ENCODE measurements around the gene DCDC1. TPM values are rescaled to one million over a fixed set of nuclear protein-coding genes. Genes with fewer than 3 reads are reported as not detected.

The DCDC1 gene
- total RNA-seq, 1 donor from 2014 or later, result not detected

DNA sequence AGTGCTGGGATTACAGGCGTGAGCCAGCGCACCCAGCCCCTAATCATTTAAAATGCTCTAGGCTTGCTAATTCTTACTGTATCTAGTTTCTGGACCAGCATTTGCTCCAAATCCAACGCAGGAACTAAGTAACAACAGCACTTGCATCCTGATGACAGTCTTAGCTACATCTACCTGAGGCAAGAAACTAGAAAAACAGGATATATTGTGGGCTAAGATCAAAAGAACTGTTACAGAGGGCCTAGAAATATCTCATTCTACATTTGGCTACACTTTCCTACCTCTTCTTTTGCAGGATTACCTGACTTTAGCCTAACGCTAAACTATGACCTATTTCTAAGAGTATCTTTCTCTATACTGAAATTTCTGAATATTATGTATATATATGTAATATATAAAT is 7.8 kb downstream of the DCDC1 start:
- no peak for ATAC-seq (ENCODE audit: low read depth)
- H3K27ac Mint-ChIP-seq, result no peak overlapping the region
- no peak for DNase-seq

DNA sequence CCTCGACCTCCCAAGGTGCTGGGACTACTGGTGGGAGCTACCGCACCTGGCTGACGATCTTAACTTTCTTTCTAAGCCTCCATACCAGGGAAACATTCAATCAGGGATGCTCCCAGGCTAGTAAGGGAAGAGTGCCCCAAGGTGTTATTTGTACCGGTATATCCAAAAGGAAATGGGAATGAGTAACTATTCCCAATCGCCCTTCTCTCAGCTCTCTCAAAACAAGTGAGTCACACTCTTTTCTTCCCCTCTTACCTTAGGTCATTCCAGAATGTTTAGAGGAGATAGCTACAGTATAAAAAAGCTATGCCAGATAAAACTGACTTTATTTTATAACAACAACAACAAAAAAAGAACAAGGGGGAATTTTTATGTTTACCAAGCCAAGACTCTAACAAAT is 13.7 kb downstream of the DCDC1 start:
- CTCF ChIA-PET, result no interaction called here
- Mint-ChIP-seq H3K4me1 (no peaks in the 10 kb centered on the region), H3K36me3 (ENCODE audit: low read depth) (no peaks in the 10 kb centered on the region), H3K9me3 (no peaks in the 10 kb centered on the region), H3K27ac (no peak overlapping the region), H3K4me3 (no peak overlapping the region), H3K27me3 (peaks cover 19% of the 10 kb centered on the region)
- DNase-seq, result no peak
- intact Hi-C loops (cut with micrococcal nuclease), result no loop called here
- ATAC-seq (ENCODE audit: low read depth), result no peak
- no peak for TF ChIP-seq CTCF (IDR thresholded peaks at IDR 0.05)
- POLR2A ChIA-PET, result no interaction called here

More for the DNA sequence above, 7.8 kb downstream of the DCDC1 start:
- ChIA-PET POLR2A (no interaction called here), CTCF (no interaction called here)
- peaks cover 7% of the 10 kb centered on the region for H3K4me1 Mint-ChIP-seq
- no peaks in the 10 kb centered on the region for H3K36me3 Mint-ChIP-seq (ENCODE audit: low read depth)
- no peak overlapping the region for H3K4me3 Mint-ChIP-seq
- H3K27me3 Mint-ChIP-seq, result peaks cover 16% of the 10 kb centered on the region
- no peaks in the 10 kb centered on the region for H3K9me3 Mint-ChIP-seq
- TF ChIP-seq CTCF (IDR thresholded peaks at IDR 0.05), result no peak
- intact Hi-C loops (cut with micrococcal nuclease), result loop anchor here (10.0 kb wide), 1 partner anchor 453 kb away; the partner anchor contains the start of gene PAX6

DNA sequence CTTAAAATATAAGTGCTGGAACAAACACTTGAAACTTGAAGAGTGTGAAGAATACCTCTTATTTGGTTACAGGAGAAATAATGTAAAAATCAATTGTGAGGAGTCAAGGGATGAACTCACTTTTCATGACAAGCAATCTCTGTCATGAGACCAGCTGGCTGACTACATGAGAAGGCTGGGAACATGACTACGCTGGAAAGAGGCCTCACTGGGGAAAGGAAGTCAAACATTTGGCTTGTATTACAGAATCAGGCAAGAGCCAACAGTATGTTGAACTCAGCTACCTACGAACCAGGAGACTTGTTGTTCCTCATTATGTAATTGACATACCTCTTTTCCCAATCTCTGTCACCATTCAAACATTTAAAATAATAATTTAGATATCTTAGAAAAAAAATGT is 14.4 kb downstream of the DCDC1 start:
- TF ChIP-seq CTCF (IDR thresholded peaks at IDR 0.05), result no peak
- H3K27me3 Mint-ChIP-seq, result peaks cover 15% of the 10 kb centered on the region
- POLR2A ChIA-PET, result no interaction called here
- no peak overlapping the region for H3K27ac Mint-ChIP-seq
- ATAC-seq (ENCODE audit: low read depth), result no peak
- H3K9me3 Mint-ChIP-seq, result no peaks in the 10 kb centered on the region
- no peaks in the 10 kb centered on the region for H3K36me3 Mint-ChIP-seq (ENCODE audit: low read depth)
- intact Hi-C loops (cut with micrococcal nuclease), result no loop called here
- H3K4me1 Mint-ChIP-seq, result no peaks in the 10 kb centered on the region
- H3K4me3 Mint-ChIP-seq, result no peak overlapping the region
- CTCF ChIA-PET, result no interaction called here
- DNase-seq, result no peak

DNA sequence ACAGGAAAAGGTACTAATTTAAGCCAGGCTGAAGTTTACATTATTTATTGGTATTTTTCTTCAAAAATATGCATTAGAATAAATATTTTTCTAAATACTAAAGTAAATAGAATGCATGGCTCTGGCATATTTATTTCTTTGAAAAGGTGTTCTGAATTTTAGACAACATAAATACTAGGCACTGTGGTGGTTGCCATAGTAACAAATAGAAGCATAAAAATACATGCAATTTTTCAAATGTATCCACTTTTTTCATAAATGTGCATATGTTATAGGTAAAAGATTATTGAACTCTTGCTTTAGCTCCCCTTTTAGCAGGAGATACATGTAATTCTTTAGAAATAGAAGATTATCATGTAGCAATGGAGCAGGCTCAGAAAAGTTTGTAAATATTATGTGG is 18.4 kb downstream of the DCDC1 start:
- no peaks in the 10 kb centered on the region for H3K9me3 Mint-ChIP-seq
- ChIA-PET POLR2A (no interaction called here), CTCF (no interaction called here)
- H3K27me3 Mint-ChIP-seq, result peaks cover 15% of the 10 kb centered on the region
- H3K27ac Mint-ChIP-seq, result no peak overlapping the region
- H3K4me1 Mint-ChIP-seq, result no peaks in the 10 kb centered on the region
- no peaks in the 10 kb centered on the region for H3K36me3 Mint-ChIP-seq (ENCODE audit: low read depth)
- H3K4me3 Mint-ChIP-seq, result no peak overlapping the region
- no peak for ATAC-seq (ENCODE audit: low read depth)
- intact Hi-C loops (cut with micrococcal nuclease), result no loop called here
- DNase-seq, result no peak
- no peak for TF ChIP-seq CTCF (IDR thresholded peaks at IDR 0.05)

DNA sequence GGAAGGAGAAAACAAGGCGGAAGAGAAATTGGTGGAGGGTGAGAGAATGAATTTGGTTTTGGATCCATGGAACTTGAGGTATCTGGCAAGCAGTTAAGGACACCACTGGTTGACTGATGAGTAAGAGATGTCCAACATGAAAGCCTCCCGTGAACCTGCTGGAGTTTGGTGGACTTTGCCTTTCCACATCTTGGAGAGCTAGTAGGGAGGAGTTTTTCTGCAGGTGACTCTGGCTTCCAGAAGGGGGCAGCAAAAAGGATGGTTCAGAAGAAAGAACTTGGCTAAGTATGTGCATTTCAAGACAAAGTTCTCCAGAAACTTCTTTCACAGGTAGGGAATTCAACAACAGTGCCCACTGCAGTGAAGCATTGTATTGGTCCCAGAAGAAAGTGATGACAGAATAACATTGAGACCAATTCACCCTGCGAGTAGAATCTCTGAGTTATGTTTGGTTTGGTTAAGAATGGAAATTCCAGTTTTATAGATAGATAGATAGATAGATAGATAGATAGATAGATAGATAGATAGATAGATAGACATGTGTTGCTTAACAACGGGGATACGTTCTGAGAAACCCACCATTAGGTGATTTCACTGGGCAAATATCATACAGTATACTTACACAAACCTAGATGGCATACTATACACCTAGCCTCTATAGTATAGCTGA is 28.5 kb downstream of the DCDC1 start:
- no peaks in the 10 kb centered on the region for H3K4me1 Mint-ChIP-seq
- no peak overlapping the region for H3K4me3 Mint-ChIP-seq
- TF ChIP-seq CTCF (IDR thresholded peaks at IDR 0.05), result no peak
- intact Hi-C loops (cut with micrococcal nuclease), result loop anchor here (1.0 kb wide), 1 partner anchor 835 kb away; no protein-coding TSS in a partner anchor
- H3K9me3 Mint-ChIP-seq, result no peaks in the 10 kb centered on the region
- no peak overlapping the region for H3K27ac Mint-ChIP-seq
- H3K36me3 Mint-ChIP-seq (ENCODE audit: low read depth), result no peaks in the 10 kb centered on the region
- DNase-seq, result no peak
- ATAC-seq (ENCODE audit: low read depth), result no peak
- peaks cover 14% of the 10 kb centered on the region for H3K27me3 Mint-ChIP-seq
- ChIA-PET CTCF (interaction anchor here (1.2 kb wide), 1 partner anchor 9 kb away, joined by 3 read pairs; no protein-coding TSS in a partner anchor), POLR2A (no interaction called here)

Measured in activated B cell treated with CpG ODN at 0.5 μM for 24 hours (primary cell).